ENCODE data around the gene DUS2.

DUS2 gene

DNA sequence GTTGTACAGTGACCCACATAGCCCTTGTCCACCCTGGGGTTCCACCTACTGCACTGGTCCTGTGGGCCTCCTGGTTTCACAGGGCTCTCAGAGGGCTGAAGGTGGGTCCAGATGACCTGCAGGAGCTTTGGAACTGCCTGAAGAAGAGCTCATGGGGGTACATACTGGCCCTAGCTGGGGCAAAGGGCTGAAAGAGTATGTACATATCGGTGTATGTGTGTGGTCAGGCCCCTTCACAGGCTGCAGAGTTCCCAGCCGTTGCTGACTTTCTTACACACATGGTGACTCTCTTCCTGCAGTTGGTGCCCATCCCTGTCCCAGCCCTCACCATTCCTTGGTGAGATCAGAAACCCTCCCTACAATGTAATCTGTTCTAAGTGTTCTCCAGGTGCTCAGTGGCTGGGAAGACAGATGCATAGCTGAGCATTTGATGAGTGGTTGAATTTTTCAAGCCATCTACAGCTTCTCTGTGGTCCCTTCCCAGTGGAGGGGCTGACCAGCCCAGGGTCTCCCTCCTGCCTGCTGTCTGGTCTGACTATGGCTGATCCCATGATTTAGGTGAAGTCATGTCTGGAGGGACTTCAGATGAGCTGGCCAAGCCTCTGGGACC, 59.6 kb downstream of the DUS2 start:
- peak overlapping the region; percentile 9 for H3K4me3 Mint-ChIP-seq
- peaks cover 25% of the 10 kb centered on the region for H3K36me3 Mint-ChIP-seq (ENCODE audit: low read depth)
- intact Hi-C loops (cut with micrococcal nuclease): no loop called here

DNA sequence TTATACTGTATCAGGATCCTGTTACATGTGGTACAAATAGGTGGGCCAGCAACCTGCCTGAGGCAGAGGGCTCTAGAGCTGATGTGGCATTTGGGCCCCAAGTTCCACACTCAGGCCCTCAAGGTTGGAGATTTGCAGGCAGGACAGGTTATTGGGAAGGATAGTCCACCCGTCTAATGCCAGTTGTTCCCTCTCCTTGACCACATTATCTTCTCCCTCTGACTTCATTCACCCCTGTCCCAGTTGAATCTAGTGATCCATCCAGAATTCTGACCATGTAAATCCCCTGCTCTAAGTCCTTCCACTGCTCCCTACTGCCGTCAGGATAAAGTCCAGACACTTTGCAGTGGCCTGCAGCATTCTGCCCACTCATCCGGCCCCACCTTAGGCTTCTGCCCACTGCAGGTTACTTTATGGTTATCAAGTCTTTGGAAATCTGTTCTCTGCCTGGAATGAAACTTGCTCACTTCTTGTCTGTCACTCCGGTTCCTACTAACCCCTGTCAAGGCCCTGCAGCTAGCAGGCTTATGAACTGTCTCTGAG, 60.2 kb downstream of the DUS2 start:
- Mint-ChIP-seq H3K27ac (peak overlapping the region; percentile 96), H3K4me1 (ENCODE audit: low read depth) (peaks cover 65% of the 10 kb centered on the region), H3K27me3 (no peaks in the 10 kb centered on the region), H3K9me3 (no peaks in the 10 kb centered on the region), H3K4me3 (peak overlapping the region; percentile 9), H3K36me3 (ENCODE audit: low read depth) (peaks cover 19% of the 10 kb centered on the region)
- intact Hi-C loops (cut with micrococcal nuclease): no loop called here

More for the DNA sequence above, 59.6 kb downstream of the DUS2 start:
- peak overlapping the region; percentile 96 for H3K27ac Mint-ChIP-seq
- no peaks in the 10 kb centered on the region for H3K9me3 Mint-ChIP-seq
- H3K4me1 Mint-ChIP-seq (ENCODE audit: low read depth): peaks cover 70% of the 10 kb centered on the region
- H3K27me3 Mint-ChIP-seq: no peaks in the 10 kb centered on the region

DNA sequence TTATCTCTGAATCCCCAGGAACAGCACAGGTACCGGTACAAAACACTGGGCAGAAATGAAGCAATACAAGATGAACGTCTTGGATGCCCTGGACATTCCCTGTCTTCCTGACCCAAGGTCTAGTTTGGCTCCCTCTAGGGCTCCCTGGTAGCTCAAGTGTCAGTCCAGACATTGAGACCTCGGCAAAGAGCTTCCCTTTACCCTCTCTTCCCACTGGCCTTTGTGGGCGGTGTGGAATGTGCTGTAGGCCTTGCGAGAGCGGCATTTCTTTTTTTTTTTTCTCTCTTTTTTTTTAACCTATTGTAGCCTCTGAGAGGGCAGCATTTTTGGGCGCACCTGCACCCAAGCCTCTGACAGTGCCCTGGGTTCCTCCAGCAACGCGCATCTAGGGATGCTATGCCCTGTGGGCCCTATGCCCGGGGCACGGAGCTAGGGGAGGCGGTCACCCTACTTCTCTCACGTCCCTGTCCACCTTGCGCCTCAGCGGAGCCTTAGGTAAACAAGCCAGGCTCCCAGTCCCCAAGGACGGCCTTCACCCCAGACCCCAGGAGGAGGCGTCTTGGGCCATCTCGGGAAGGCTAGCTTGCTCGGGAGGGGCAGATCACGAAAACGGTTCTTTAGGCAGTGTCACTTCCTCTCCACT, 60.9 kb downstream of the DUS2 start:
- intact Hi-C loops (cut with micrococcal nuclease): no loop called here
- Mint-ChIP-seq H3K36me3 (ENCODE audit: low read depth) (peaks cover 13% of the 10 kb centered on the region), H3K27ac (peak overlapping the region; percentile 96), H3K4me1 (ENCODE audit: low read depth) (peaks cover 64% of the 10 kb centered on the region), H3K27me3 (no peaks in the 10 kb centered on the region), H3K4me3 (peak overlapping the region; percentile 90), H3K9me3 (no peaks in the 10 kb centered on the region)

DNA sequence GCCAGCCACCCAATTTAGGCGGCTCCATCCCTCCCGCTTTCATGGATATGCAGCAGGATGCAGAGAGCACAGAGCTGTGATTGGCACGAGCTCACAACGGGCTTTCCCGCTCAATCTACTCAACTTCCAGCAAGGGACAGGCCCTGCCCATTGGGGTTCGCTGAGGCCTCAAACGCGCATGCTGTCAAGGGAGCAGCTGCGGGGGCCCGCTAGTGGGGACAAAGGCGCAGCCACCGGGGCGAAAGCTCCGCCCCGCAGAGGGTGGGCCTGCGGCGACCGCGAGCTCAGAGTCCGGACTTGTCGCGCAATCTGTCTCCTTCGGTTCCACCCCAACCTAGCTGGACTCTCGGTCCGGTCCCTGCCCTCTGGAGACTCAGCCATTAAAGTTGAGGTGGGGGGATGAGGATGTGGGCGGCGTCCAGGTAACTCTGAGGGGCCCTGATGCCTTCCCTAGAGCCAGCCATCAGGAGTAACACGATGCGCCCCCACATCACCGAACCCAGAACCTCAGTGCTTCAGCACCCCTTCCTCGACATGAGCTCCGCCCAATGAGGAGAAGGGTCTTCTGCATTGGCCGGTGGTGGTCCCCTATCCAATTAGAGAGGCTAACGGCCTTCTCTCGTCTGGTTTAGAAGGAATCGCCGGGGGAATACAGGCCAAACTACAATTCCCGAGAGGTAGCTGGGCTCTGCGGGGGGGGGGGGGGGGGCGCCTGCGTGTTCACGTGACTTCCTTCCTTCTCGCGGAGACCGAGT, 61.6 kb downstream of the DUS2 start:
- H3K27me3 Mint-ChIP-seq: no peaks in the 10 kb centered on the region
- peak overlapping the region; percentile 90 for H3K4me3 Mint-ChIP-seq
- intact Hi-C loops (cut with micrococcal nuclease): loop anchor here (5.0 kb wide), 1 partner anchor 277 kb away; the partner anchor contains the start of genes RANBP10 and TSNAXIP1
- H3K9me3 Mint-ChIP-seq: no peaks in the 10 kb centered on the region
- H3K4me1 Mint-ChIP-seq (ENCODE audit: low read depth): peaks cover 61% of the 10 kb centered on the region
- H3K36me3 Mint-ChIP-seq (ENCODE audit: low read depth): peaks cover 13% of the 10 kb centered on the region
- peak overlapping the region; percentile 96 for H3K27ac Mint-ChIP-seq

DNA sequence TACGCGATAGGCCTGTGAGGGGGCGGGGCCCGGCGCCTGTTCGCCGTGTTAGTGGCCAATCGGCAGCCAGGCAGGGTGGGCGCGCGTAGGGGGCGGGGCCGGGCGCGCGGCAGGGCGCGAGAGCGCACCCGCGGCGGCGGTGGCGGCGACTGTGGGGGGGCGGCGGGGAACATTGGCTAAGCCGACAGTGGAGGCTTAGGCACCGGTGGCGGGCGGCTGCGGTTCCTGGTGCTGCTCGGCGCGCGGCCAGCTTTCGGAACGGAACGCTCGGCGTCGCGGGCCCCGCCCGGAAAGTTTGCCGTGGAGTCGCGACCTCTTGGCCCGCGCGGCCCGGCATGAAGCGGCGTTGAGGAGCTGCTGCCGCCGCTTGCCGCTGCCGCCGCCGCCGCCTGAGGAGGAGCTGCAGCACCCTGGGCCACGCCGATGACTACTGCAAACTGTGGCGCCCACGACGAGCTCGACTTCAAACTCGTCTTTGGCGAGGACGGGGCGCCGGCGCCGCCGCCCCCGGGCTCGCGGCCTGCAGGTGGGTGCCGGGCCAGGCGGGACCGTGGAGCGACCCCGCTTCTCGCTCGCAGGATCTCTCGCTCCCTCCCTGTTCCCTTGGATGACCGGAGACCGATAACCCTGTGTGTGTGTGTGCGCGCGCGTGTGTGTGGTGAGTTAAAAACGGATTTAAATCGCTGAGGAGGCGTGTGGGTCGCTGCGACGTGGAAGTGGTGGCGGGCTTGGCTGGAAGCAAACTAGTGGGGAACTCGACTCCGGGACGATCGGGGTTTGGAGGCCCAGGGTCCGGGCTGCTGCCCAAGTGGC, 62.4 kb downstream of the DUS2 start, which contains the start of gene NFATC3:
Gene NFATC3 (plus strand): TSS at position 112 of the 813 bp plus-strand sequence. CDS start 312 bp downstream, at position 424.
- H3K27me3 Mint-ChIP-seq: no peaks in the 10 kb centered on the region
- H3K4me1 Mint-ChIP-seq (ENCODE audit: low read depth): peaks cover 61% of the 10 kb centered on the region
- intact Hi-C loops (cut with micrococcal nuclease): loop anchor here (5.0 kb wide), 1 partner anchor 278 kb away; the partner anchor contains the start of genes RANBP10 and TSNAXIP1
- peak within 1 kb of the TSS; percentile 96 for H3K27ac Mint-ChIP-seq
- H3K4me3 Mint-ChIP-seq: peak within 1 kb of the TSS; percentile 90
- no peaks in the 10 kb centered on the region for H3K9me3 Mint-ChIP-seq
- H3K36me3 Mint-ChIP-seq (ENCODE audit: low read depth): peaks cover 13% of the 10 kb centered on the region

DNA sequence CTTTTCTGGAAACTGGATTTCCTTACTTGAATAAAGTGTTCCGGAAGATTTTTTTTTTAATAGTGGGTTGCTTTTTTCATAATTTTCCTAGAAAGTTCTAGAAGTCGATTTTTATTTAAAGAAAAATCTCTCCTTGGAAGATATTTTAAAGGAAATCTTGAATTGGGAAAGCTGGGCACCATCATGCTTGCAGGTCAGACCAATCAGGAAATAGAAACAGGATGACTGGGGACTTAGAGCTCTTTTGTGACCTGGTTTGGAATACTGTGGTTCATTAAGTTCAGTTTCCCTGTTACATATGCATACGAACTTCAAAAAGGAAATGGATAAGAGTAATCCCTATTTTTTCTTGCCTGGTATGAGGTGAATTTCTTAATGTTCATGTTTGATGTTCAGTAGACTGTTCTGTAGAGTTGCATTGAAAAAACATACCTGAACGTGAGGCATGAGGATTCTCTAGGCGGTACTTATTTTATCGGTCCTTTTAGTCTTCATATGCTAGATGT, 63.3 kb downstream of the DUS2 start:
- H3K27me3 Mint-ChIP-seq: no peaks in the 10 kb centered on the region
- H3K36me3 Mint-ChIP-seq (ENCODE audit: low read depth): peaks cover 13% of the 10 kb centered on the region
- intact Hi-C loops (cut with micrococcal nuclease): loop anchor here (5.0 kb wide), 1 partner anchor 279 kb away; the partner anchor contains the start of genes RANBP10 and TSNAXIP1
- peak overlapping the region; percentile 96 for H3K27ac Mint-ChIP-seq
- H3K4me3 Mint-ChIP-seq: peak overlapping the region; percentile 90
- no peaks in the 10 kb centered on the region for H3K9me3 Mint-ChIP-seq
- H3K4me1 Mint-ChIP-seq (ENCODE audit: low read depth): peaks cover 64% of the 10 kb centered on the region

DNA sequence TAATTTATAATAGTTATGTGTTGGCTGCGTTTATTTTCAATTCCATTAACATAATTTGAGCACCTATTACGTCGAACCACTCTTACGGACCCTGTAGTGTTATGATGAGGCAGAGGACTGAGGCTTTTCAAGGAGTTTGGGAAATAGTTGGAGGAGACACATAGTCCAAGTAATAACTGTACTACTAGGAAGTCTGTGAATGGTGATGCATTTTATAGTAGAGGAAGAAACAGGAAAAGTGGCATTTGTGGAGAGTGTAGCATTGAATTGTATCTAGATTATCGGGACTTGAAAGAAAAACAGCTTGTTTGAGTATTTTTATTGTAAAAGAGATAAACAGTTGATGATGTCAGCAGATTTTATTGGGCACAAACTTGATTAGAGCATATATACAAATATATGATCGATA, 63.8 kb downstream of the DUS2 start:
- H3K9me3 Mint-ChIP-seq: no peaks in the 10 kb centered on the region

DNA sequence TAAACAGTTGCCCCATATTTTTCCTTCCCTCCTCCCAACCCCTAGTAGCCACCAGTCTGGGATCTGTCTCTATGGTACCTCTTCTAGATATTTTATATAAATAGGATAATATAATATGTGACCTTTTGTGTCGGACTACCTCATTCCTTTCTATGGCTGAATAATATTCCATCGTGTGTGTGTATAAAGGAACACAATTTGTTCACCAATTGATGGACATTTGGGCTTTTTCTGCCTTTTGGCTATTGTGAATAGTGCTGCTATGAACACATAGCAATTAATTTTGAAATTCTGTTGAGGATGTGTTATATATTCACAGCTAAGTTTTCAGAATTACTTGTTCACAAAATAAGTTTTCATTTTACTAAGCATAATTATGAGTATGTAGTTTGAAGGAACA, 64.6 kb downstream of the DUS2 start:
- H3K36me3 Mint-ChIP-seq (ENCODE audit: low read depth): peaks cover 13% of the 10 kb centered on the region
- H3K27me3 Mint-ChIP-seq: no peaks in the 10 kb centered on the region

More for the DNA sequence above, 63.8 kb downstream of the DUS2 start:
- Mint-ChIP-seq H3K36me3 (ENCODE audit: low read depth) (peaks cover 13% of the 10 kb centered on the region), H3K27me3 (no peaks in the 10 kb centered on the region), H3K4me3 (peak overlapping the region; percentile 90), H3K4me1 (ENCODE audit: low read depth) (peaks cover 64% of the 10 kb centered on the region), H3K27ac (peak overlapping the region; percentile 96)
- intact Hi-C loops (cut with micrococcal nuclease): loop anchor here (5.0 kb wide), 1 partner anchor 280 kb away; the partner anchor contains the start of genes RANBP10 and TSNAXIP1

DNA sequence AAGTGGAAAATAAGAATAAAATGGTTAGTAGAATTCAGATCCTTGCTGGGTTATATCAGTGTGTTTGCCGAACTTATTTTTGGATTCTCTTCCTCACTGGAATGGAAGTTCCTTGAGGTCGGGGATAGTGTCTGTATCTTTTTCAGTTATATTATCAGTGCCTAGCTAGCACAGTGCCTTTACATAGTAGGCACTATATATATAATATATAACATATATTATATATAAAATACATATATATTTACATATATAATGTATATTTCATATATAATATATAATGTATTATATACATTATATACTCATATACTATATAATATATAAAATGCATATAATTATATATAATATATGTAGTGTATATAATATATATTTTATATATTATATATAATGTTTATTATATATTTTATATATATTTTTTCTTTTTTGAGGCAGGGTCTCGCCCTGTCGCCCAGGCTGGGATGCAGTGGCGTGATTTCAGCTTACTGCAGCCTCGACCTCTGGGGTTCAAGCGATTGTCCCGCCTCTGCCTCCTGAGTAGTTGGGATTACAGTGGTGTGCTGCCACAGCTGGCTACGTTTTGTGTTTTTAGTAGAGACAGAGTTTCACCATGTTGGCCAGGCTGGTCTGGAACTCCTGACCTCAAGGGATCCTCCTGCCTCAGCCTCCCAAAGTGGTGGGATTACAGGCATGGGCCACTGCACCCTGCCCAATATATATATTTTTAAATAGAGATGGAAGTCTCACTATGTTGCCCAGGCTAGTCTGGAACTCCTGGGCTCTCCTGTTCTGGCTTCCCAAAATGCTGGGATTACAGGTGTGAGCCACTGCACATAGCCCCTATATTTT, 65.3 kb downstream of the DUS2 start:
- Mint-ChIP-seq H3K27ac (no peak overlapping the region), H3K36me3 (ENCODE audit: low read depth) (peaks cover 12% of the 10 kb centered on the region), H3K4me3 (no peak overlapping the region), H3K4me1 (ENCODE audit: low read depth) (peaks cover 59% of the 10 kb centered on the region), H3K27me3 (no peaks in the 10 kb centered on the region), H3K9me3 (no peaks in the 10 kb centered on the region)
- intact Hi-C loops (cut with micrococcal nuclease): loop anchor here (5.0 kb wide), 1 partner anchor 281 kb away; the partner anchor contains the start of genes RANBP10 and TSNAXIP1

More for the DNA sequence above, 64.6 kb downstream of the DUS2 start:
- Mint-ChIP-seq H3K4me3 (peak overlapping the region; percentile 6), H3K27ac (no peak overlapping the region), H3K4me1 (ENCODE audit: low read depth) (peaks cover 60% of the 10 kb centered on the region), H3K9me3 (no peaks in the 10 kb centered on the region)
- intact Hi-C loops (cut with micrococcal nuclease): loop anchor here (5.0 kb wide), 1 partner anchor 280 kb away; the partner anchor contains the start of genes RANBP10 and TSNAXIP1

DNA sequence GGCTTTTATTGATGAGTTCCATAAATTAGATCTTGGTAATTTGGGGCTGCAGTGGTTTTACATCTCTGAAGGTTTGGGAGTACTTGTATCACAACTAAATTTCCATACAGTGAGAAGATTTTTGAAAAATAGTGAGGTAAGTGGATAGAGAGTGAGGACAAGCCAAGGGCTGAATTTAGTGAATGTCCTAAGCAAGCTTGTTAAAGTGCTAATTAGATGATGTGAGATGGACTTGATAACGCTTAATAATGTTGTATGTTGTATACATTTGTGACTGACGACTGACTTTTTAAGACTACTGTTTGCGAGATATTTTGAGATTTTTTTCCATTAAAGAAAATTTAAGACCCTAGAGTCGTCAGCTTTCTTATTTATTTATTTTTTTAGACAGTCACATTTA, 66.0 kb downstream of the DUS2 start:
- Mint-ChIP-seq H3K27ac (no peak overlapping the region), H3K4me3 (no peak overlapping the region), H3K27me3 (no peaks in the 10 kb centered on the region)

DNA sequence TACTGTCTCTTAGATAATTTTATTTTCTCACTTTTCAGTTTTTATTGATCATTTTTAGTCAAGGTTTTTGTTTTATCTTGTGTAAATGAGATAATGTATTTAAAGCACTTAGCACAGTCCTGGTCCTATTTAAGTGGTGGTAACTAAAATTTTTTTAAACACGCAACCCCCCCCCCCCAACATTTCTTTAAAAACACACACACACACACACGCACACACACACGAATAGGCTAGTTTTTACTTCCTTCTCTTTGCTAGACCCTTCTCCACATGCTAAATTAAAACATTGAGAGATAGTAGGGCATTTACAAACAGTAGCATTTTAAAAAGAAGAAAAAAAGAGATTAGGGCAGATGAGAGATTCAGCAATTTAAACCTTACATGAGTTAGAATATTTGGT, 67.0 kb downstream of the DUS2 start:
- intact Hi-C loops (cut with micrococcal nuclease): no loop called here

More for the DNA sequence above, 66.0 kb downstream of the DUS2 start:
- no peaks in the 10 kb centered on the region for H3K9me3 Mint-ChIP-seq
- peaks cover 54% of the 10 kb centered on the region for H3K4me1 Mint-ChIP-seq (ENCODE audit: low read depth)
- intact Hi-C loops (cut with micrococcal nuclease): loop anchor here (5.0 kb wide), 1 partner anchor 282 kb away; the partner anchor contains the start of genes RANBP10 and TSNAXIP1
- peaks cover 8% of the 10 kb centered on the region for H3K36me3 Mint-ChIP-seq (ENCODE audit: low read depth)

DNA sequence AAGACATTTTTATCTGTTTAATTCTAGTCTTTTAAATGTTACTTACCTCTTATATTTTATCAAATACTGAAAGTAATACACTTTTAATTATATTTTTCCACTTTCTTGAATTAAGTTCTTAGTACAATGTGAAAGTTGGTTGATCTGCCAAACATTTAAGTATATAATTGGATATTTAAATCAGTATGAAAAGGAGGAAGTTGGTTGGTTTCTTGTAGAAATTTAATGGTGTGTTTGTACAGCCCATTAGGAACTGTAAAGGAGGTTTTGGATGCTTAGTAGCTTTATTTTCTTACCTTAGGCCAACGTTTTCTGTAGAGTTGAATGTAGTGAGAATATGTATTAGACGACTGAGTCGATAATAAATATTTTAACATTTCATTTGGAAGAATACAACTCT, 67.4 kb downstream of the DUS2 start:
- Mint-ChIP-seq H3K4me1 (ENCODE audit: low read depth) (peaks cover 64% of the 10 kb centered on the region), H3K9me3 (no peaks in the 10 kb centered on the region), H3K27ac (peak overlapping the region; percentile 37), H3K36me3 (ENCODE audit: low read depth) (peaks cover 8% of the 10 kb centered on the region), H3K27me3 (no peaks in the 10 kb centered on the region), H3K4me3 (no peak overlapping the region)
- intact Hi-C loops (cut with micrococcal nuclease): no loop called here

More for the DNA sequence above, 67.0 kb downstream of the DUS2 start:
- H3K27ac Mint-ChIP-seq: peak overlapping the region; percentile 37
- H3K9me3 Mint-ChIP-seq: no peaks in the 10 kb centered on the region
- H3K36me3 Mint-ChIP-seq (ENCODE audit: low read depth): peaks cover 8% of the 10 kb centered on the region
- H3K4me3 Mint-ChIP-seq: peak overlapping the region; percentile 42
- no peaks in the 10 kb centered on the region for H3K27me3 Mint-ChIP-seq
- peaks cover 61% of the 10 kb centered on the region for H3K4me1 Mint-ChIP-seq (ENCODE audit: low read depth)

All from dendritic cell treated with granulocyte-macrophage colony-stimulating factor and Interleukin-4, amounts not matched to agents 40 ng/mL and 50 ng/mL, for 4 days (primary cell).